PC-3 (cell line): ENCODE data around the gene CMSS1. TPM values are rescaled to one million over a fixed set of nuclear protein-coding genes. Genes with fewer than 3 reads are reported as not detected.

Source experiments
- ATAC-seq: fragments of 200-7000 bp; cut with Tn5 transposase; 2 replicates; pipeline ENCODE4 v1.9.1; 2020; ENCODE audit warnings: mild to moderate bottlenecking, moderate library complexity
- BruUV-seq: library from RNA; stranded (reverse); fragments of 400-500 nt; replicated peaks from 2 replicates; lab custom pipeline; 2021; lab: Mats Ljungman, UMichigan
- CTCF ChIA-PET: fragments of 300-600 bp; sonication (Branson Sonifier 250); formaldehyde crosslinking; loops from one replicate; lab custom pipeline; 2022; ENCODE audit warnings: antibody characterized with exemption; lab: Charles Lee
- POLR2A ChIA-PET: fragments of 300-600 bp; sonication (Branson Sonifier 250); formaldehyde crosslinking; loops from one replicate; lab custom pipeline; 2022; ENCODE audit warnings: antibody characterized with exemption; ENCODE audit not compliant: unreplicated experiment; lab: Charles Lee
- DNase-seq: peaks from one replicate; pipeline ENCODE4 v3.0.0-alpha.2; 2015
- H2AFZ ChIP-seq: fragments of 300-600 bp; sonication (generic); 2 replicates; pipeline ENCODE4 v1.6.0; 2016; ENCODE audit warnings: antibody characterized with exemption, low read length
- H3F3A ChIP-seq: fragments of 300-600 bp; sonication (generic); one replicate; pipeline ENCODE4 v1.6.0; 2017; ENCODE audit warnings: antibody characterized with exemption, low read length, control low read depth, mild to moderate bottlenecking; ENCODE audit not compliant: unreplicated experiment
- H3K27ac ChIP-seq: fragments of 300-600 bp; sonication (generic); 2 replicates; pipeline ENCODE4 v1.5.1; 2016; ENCODE audit warnings: mild to moderate bottlenecking, low read length
- H3K27me3 ChIP-seq: fragments of 300-600 bp; sonication (generic); 2 replicates; pipeline ENCODE4 v1.6.1; 2016; ENCODE audit warnings: low read length, mixed read lengths
- H3K36me3 ChIP-seq: fragments of 300-600 bp; sonication (generic); 2 replicates; pipeline ENCODE4 v1.6.1; 2016; ENCODE audit warnings: low read depth, mixed run types, low read length, mixed read lengths
- H3K4me1 ChIP-seq: fragments of 300-600 bp; sonication (generic); 2 replicates; pipeline ENCODE4 v1.5.1; 2016; ENCODE audit warnings: low read length; ENCODE audit not compliant: insufficient read depth
- H3K4me2 ChIP-seq: fragments of 300-600 bp; sonication (generic); 2 replicates; pipeline ENCODE4 v1.6.0; 2016; ENCODE audit warnings: low read length
- H3K4me3 ChIP-seq: fragments of 300-600 bp; sonication (generic); 2 replicates; pipeline ENCODE4 v1.5.1; 2016; ENCODE audit warnings: mild to moderate bottlenecking, low read length, mixed read lengths
- H3K79me2 ChIP-seq: fragments of 300-600 bp; sonication (generic); 2 replicates; pipeline ENCODE4 v1.6.1; 2017; ENCODE audit warnings: low read length, mixed read lengths
- H3K9ac ChIP-seq: fragments of 300-600 bp; sonication (generic); 2 replicates; pipeline ENCODE4 v1.6.0; 2016; ENCODE audit warnings: mild to moderate bottlenecking, low read length
- H3K9me2 ChIP-seq: fragments of 300-600 bp; sonication (generic); replicated peaks from 2 replicates; pipeline ENCODE4 v1.6.1; 2016; ENCODE audit warnings: mixed run types, low read length, mixed read lengths
- H3K9me3 ChIP-seq: fragments of 300-600 bp; sonication (generic); 2 replicates; pipeline ENCODE4 v1.6.1; 2016; ENCODE audit warnings: low read length, mixed read lengths
- H4K20me1 ChIP-seq: fragments of 300-600 bp; sonication (generic); 2 replicates; pipeline ENCODE4 v1.6.1; 2016; ENCODE audit warnings: low read length, mixed read lengths
- CTCF ChIP-seq: fragments of 300-600 bp; sonication (generic); conservative IDR thresholded peaks from 2 replicates; pipeline ENCODE4 v1.5.1; 2017; ENCODE audit warnings: antibody characterized with exemption, low read depth, mild to moderate bottlenecking, low read length
- EZH2 ChIP-seq: fragments of 300-600 bp; sonication (generic); IDR thresholded peaks from one replicate; pipeline ENCODE4 v1.6.1; 2017; ENCODE audit warnings: antibody characterized with exemption, mild to moderate bottlenecking, low read length; ENCODE audit not compliant: unreplicated experiment
- EZH2phosphoT487 ChIP-seq: fragments of 300-600 bp; sonication (generic); IDR thresholded peaks from 2 replicates; pipeline ENCODE4 v1.6.1; 2018; ENCODE audit warnings: mild to moderate bottlenecking, antibody characterized with exemption, low read length, borderline replicate concordance
- intact Hi-C: fragments of 100-400 bp; cut with micrococcal nuclease; formaldehyde crosslinking; loops from 2 replicates; pipeline ENCODE4 v1.9.0; 2023
- total RNA-seq: library from RNA; depleted of rRNA; stranded (reverse); fragments of >200 nt; gene quantifications from 2 replicates; pipeline ENCODE4 v1.2.3, GENCODE V29; 2014

CMSS1 gene
- total RNA-seq, 1 experiment from 2014 or later, result 63.1 TPM

- ChIA-PET POLR2A (no interaction called here), CTCF (no interaction called here)
- DNase-seq, result no peak
- H3K27ac ChIP-seq, result no peak overlapping the region
- H3K9ac ChIP-seq, result no peak overlapping the region
- no peak overlapping the region for H2AFZ ChIP-seq
- H3K36me3 ChIP-seq, result no peaks in the 10 kb centered on the region
- H3F3A ChIP-seq, result no peaks in the 10 kb centered on the region
- H3K9me2 ChIP-seq, result no peaks in the 10 kb centered on the region
- no peak overlapping the region for H3K4me3 ChIP-seq
- intact Hi-C loops, result no loop called here
- H3K27me3 ChIP-seq, result no peaks in the 10 kb centered on the region
- ATAC-seq, result peak; percentile 61
- no peaks in the 10 kb centered on the region for H3K9me3 ChIP-seq
- H3K4me2 ChIP-seq, result no peak overlapping the region
- no TSS peak for BruUV-seq
- H3K4me1 ChIP-seq, result no peaks in the 10 kb centered on the region
- H4K20me1 ChIP-seq, result no peaks in the 10 kb centered on the region
- no peak for TF ChIP-seq EZH2phosphoT487
- no peak for TF ChIP-seq EZH2
- no peak for TF ChIP-seq CTCF
- no peaks in the 10 kb centered on the region for H3K79me2 ChIP-seq
Measured at GRCh38 chr3:100189444-100189964, 371.8 kb downstream of the CMSS1 start.

- H4K20me1 ChIP-seq, result no peaks in the 10 kb centered on the region
- H3F3A ChIP-seq, result no peaks in the 10 kb centered on the region
- H3K4me2 ChIP-seq, result no peak overlapping the region
- H3K79me2 ChIP-seq, result no peaks in the 10 kb centered on the region
- ChIA-PET POLR2A (interaction anchor here (0.6 kb wide), 1 partner anchor 207 kb away, joined by 5 read pairs; no protein-coding TSS in a partner anchor), CTCF (no interaction called here)
- ATAC-seq (no peak), DNase-seq (no peak)
- no TSS peak for BruUV-seq
- peaks cover 5% of the 10 kb centered on the region for H3K4me1 ChIP-seq
- H3K27ac ChIP-seq, result no peak overlapping the region
- no peaks in the 10 kb centered on the region for H3K36me3 ChIP-seq
- H3K4me3 ChIP-seq, result no peak overlapping the region
- no peak for TF ChIP-seq EZH2phosphoT487
- TF ChIP-seq EZH2, result no peak
- TF ChIP-seq CTCF, result no peak
- H2AFZ ChIP-seq, result no peak overlapping the region
- no peaks in the 10 kb centered on the region for H3K27me3 ChIP-seq
- no peaks in the 10 kb centered on the region for H3K9me2 ChIP-seq
- no peak overlapping the region for H3K9ac ChIP-seq
- intact Hi-C loops, result no loop called here
- H3K9me3 ChIP-seq, result no peaks in the 10 kb centered on the region
Measured at GRCh38 chr3:100195375-100195774, 377.7 kb downstream of the CMSS1 start.

DNA sequence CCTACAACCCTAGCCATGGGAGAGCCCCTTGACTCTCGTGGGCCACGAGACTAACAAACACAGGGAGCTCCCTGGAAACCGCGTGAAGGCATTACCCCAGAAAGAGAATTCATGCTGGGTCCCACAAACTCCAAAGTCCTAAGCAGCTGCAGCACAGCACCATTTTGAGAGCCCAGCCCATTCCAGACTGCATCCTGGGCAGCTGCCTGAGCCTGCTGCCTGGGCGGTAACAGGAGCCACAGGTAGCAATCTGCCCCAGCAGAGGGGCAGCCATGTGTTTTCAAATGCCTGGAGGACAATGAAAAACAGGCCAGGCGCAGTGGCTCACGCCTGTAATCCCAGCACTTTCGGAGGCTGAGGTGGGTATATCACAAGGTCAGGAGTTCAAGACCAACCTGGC lies 380.2 kb downstream of the CMSS1 start:
- Histone ChIP-seq H3F3A (no peaks in the 10 kb centered on the region), H3K9me3 (no peaks in the 10 kb centered on the region), H3K4me2 (no peak overlapping the region), H3K27ac (no peak overlapping the region), H3K9me2 (no peaks in the 10 kb centered on the region), H2AFZ (no peak overlapping the region), H4K20me1 (no peaks in the 10 kb centered on the region), H3K27me3 (no peaks in the 10 kb centered on the region), H3K4me3 (no peak overlapping the region), H3K36me3 (no peaks in the 10 kb centered on the region), H3K79me2 (no peaks in the 10 kb centered on the region), H3K9ac (no peak overlapping the region), H3K4me1 (peaks cover 5% of the 10 kb centered on the region)
- no peak for ATAC-seq
- TF ChIP-seq EZH2 (no peak), EZH2phosphoT487 (no peak), CTCF (no peak)
- ChIA-PET POLR2A (no interaction called here), CTCF (no interaction called here)
- DNase-seq, result no peak
- BruUV-seq, result no TSS peak
- intact Hi-C loops, result no loop called here
